ENCODE data around the gene ACO2.
"Not testable (repeated sequence)": the region's sequence is repeated elsewhere in the genome, so short reads cannot be mapped to it uniquely, and the experiment has no call there.

The ACO2 gene

GRCh38 chr22:41551877-41552582 is 83.1 kb downstream of the ACO2 start:
- Mint-ChIP-seq H3K4me1 (peaks cover 7% of the 10 kb centered on the region), H3K36me3 (no peaks in the 10 kb centered on the region), H3K4me3 (no peak overlapping the region), H3K9me3 (no peaks in the 10 kb centered on the region), H3K27ac (no peak overlapping the region), H3K27me3 (peaks cover 34% of the 10 kb centered on the region)
- ATAC-seq, result no peak

GRCh38 chr22:41555325-41555982 is 86.5 kb downstream of the ACO2 start:
- Mint-ChIP-seq H3K4me1 (peaks cover 7% of the 10 kb centered on the region), H3K9me3 (no peaks in the 10 kb centered on the region), H3K27me3 (peaks cover 68% of the 10 kb centered on the region), H3K27ac (no peak overlapping the region), H3K36me3 (no peaks in the 10 kb centered on the region), H3K4me3 (no peak overlapping the region)
- ATAC-seq, result no peak

DNA sequence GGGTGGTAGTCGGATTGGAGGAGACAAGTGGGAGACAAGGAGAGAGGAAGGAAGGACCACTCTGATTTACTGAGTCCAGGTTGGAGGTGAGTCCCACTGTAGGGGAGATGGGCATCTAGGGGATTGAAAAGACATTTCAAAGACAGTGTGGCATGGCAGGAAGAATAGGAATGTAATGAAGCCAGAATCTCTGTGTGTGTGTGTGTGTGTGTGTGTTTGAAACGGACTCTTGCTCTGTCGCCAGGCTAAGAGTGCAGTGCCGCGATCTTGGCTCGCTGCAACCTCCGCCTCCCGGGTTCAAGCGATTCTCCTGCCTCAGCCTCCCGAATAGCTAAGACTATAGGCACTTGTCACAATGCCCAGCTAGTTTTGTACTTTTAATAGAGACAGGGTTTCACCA is 87.6 kb downstream of the ACO2 start:
- no peak overlapping the region for H3K27ac Mint-ChIP-seq
- no peak for ATAC-seq

DNA sequence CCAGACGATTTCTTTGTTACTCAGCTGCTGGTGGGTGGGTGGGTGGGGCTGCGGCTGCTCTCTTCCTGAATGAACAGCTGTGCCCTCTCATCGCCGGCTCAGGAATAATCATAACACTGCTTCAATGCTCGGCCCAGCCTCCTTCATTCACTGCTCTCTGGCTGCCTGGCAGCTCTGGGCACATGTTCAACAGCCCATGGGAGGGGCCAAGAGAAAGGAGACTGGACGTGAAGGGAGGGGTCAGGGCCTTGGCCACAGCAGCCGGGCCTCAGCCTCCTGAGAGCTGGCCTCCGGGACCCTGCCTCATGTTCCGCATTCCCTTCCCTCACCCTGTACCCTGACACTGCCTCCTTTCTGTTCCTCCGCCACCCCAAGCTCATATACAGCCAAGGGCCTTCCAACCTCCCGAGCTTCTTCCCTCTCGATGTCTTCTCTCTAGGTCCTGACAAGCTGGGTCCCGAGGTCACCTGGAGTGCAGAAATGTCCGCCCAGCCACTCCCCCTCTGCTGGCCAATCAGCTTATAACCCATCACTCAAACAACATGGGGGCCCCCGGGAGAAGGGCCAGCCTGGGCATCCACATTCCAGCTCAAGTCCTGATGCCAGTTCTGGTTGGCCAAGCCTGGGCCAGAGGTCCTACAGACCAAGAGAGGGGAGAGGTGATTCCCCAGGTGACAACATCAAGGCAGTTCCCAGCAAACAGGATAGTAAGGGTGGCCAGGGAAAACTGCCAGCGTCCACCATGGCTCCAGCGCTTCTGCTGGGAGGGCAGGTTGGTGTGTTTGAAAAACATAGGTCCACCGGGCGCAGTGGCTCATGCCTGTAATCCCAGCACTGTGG is 88.7 kb downstream of the ACO2 start:
- Mint-ChIP-seq H3K4me1 (no peaks in the 10 kb centered on the region), H3K4me3 (no peak overlapping the region), H3K36me3 (no peaks in the 10 kb centered on the region), H3K27ac (no peak overlapping the region), H3K9me3 (no peaks in the 10 kb centered on the region), H3K27me3 (peaks cover 90% of the 10 kb centered on the region)
- ATAC-seq, result no peak

More for the DNA sequence above, 87.6 kb downstream of the ACO2 start:
- Mint-ChIP-seq H3K27me3 (peaks cover 79% of the 10 kb centered on the region), H3K9me3 (no peaks in the 10 kb centered on the region), H3K4me3 (no peak overlapping the region), H3K36me3 (no peaks in the 10 kb centered on the region), H3K4me1 (peaks cover 7% of the 10 kb centered on the region)

GRCh38 chr22:41558241-41558630 is 89.3 kb downstream of the ACO2 start:
- H3K36me3 Mint-ChIP-seq, H3K4me3 Mint-ChIP-seq, ATAC-seq, H3K4me1 Mint-ChIP-seq, H3K9me3 Mint-ChIP-seq, H3K27ac Mint-ChIP-seq: not testable (repeated sequence)
- H3K27me3 Mint-ChIP-seq, result peaks cover 93% of the 10 kb centered on the region

DNA sequence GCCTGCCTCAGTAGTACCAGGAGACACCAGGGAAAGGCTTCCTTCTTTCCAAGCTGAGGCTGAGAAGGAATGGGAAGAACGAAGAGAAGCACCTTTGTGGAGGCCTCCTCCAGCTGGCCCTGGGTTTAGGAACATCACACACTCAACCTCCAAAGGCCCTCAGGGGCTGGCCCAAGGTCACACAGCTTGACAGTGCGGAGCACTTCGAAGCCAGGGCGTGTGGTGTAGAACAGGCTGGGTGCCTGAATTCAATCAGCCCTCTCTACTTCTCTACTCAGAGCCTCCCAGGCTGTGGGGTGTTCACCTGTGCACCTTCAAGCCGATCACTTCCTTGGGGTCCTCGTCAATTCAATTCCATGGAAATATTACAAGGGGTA is 91.2 kb downstream of the ACO2 start:
- Mint-ChIP-seq H3K36me3 (no peaks in the 10 kb centered on the region), H3K27me3 (peaks cover 79% of the 10 kb centered on the region), H3K9me3 (no peaks in the 10 kb centered on the region), H3K4me3 (no peak overlapping the region), H3K4me1 (no peaks in the 10 kb centered on the region), H3K27ac (no peak overlapping the region)
- no peak for ATAC-seq

- H3K27ac Mint-ChIP-seq, result no peak overlapping the region
- H3K9me3 Mint-ChIP-seq, result no peaks in the 10 kb centered on the region
- H3K4me3 Mint-ChIP-seq, result no peak overlapping the region
- H3K4me1 Mint-ChIP-seq, result no peaks in the 10 kb centered on the region
- no peak for ATAC-seq
- H3K27me3 Mint-ChIP-seq, result peaks cover 68% of the 10 kb centered on the region
- H3K36me3 Mint-ChIP-seq, result no peaks in the 10 kb centered on the region
These were observed 92.4 kb downstream of the ACO2 start for GRCh38 chr22:41561335-41561734.

DNA sequence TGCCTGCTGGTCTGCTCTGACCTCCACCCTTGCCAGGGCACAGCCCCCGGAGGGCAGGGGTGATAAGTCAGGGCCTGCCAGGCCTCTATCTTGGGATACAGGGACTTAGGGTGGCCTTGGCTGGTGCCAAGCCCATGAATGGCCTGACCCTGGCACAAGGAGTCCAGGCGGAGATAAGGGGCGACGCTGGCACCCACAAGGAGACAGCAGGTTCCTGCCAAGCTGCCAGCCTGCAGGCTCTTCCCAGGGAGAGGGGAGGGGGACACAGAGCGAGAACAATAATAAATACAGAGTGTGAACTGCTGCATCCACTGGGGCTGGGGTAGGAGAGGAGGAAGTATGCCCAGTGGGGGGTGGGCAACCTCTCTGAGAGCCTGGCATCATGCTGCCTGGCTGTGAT is 92.9 kb downstream of the ACO2 start:
- Mint-ChIP-seq H3K4me3 (no peak overlapping the region), H3K27me3 (peaks cover 63% of the 10 kb centered on the region), H3K4me1 (no peaks in the 10 kb centered on the region), H3K27ac (no peak overlapping the region), H3K9me3 (no peaks in the 10 kb centered on the region), H3K36me3 (no peaks in the 10 kb centered on the region)
- no peak for ATAC-seq

GRCh38 chr22:41562461-41562860 is 93.5 kb downstream of the ACO2 start:
- Mint-ChIP-seq H3K27ac (no peak overlapping the region), H3K4me1 (no peaks in the 10 kb centered on the region), H3K27me3 (peaks cover 56% of the 10 kb centered on the region), H3K9me3 (no peaks in the 10 kb centered on the region), H3K36me3 (no peaks in the 10 kb centered on the region), H3K4me3 (no peak overlapping the region)
- no peak for ATAC-seq

DNA sequence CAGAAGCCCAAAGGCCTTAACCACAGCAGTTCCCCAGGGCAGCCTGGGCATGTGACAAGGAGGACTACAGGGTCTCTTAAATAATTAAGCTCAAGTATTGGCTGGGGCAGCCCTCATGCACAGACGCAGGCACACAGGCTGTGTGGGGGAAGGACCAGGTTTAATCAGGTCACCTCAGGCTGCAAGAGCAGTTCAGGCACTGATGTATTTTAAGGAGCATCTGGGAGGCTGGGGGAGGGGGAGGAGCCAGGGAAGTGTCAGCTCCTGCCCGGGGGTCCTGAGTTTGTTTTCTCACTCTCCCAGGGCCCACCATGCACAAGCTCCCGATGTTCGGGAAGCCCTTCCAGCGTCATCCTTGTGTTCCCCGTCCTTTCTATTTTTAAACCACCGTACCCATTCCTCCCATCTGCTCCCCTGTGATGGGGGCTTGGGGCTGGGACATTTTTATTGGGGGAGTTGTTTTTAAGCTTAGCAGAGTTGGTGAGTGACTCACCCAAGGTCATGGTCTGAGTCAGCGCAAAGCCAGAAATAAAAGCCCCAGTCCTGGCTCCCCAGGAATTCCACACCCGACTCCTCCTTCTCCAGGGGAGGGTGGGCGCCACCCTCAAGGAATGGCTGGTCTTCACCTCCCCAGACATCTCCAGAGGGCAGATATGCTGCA is 94.3 kb downstream of the ACO2 start:
- no peak for ATAC-seq
- Mint-ChIP-seq H3K27ac (no peak overlapping the region), H3K4me1 (no peaks in the 10 kb centered on the region), H3K9me3 (no peaks in the 10 kb centered on the region), H3K27me3 (peaks cover 49% of the 10 kb centered on the region), H3K36me3 (no peaks in the 10 kb centered on the region), H3K4me3 (no peak overlapping the region)

GRCh38 chr22:41564563-41564962 is 95.6 kb downstream of the ACO2 start:
- H3K27ac Mint-ChIP-seq, result no peak overlapping the region
- no peak for ATAC-seq
- H3K4me1 Mint-ChIP-seq, result no peaks in the 10 kb centered on the region
- no peak overlapping the region for H3K4me3 Mint-ChIP-seq
- no peaks in the 10 kb centered on the region for H3K36me3 Mint-ChIP-seq
- no peaks in the 10 kb centered on the region for H3K9me3 Mint-ChIP-seq
- H3K27me3 Mint-ChIP-seq, result peaks cover 35% of the 10 kb centered on the region

GRCh38 chr22:41565403-41566054 is 96.6 kb downstream of the ACO2 start:
- Mint-ChIP-seq H3K36me3 (no peaks in the 10 kb centered on the region), H3K27me3 (peaks cover 26% of the 10 kb centered on the region), H3K27ac (no peak overlapping the region), H3K4me3 (no peak overlapping the region), H3K4me1 (no peaks in the 10 kb centered on the region), H3K9me3 (no peaks in the 10 kb centered on the region)
- no peak for ATAC-seq

- Mint-ChIP-seq H3K9me3 (peaks cover 2% of the 10 kb centered on the region), H3K36me3 (no peaks in the 10 kb centered on the region), H3K4me1 (no peaks in the 10 kb centered on the region), H3K4me3 (no peak overlapping the region), H3K27ac (no peak overlapping the region), H3K27me3 (peaks cover 7% of the 10 kb centered on the region)
- no peak for ATAC-seq
These were observed 98.5 kb downstream of the ACO2 start for GRCh38 chr22:41567512-41567768.

DNA sequence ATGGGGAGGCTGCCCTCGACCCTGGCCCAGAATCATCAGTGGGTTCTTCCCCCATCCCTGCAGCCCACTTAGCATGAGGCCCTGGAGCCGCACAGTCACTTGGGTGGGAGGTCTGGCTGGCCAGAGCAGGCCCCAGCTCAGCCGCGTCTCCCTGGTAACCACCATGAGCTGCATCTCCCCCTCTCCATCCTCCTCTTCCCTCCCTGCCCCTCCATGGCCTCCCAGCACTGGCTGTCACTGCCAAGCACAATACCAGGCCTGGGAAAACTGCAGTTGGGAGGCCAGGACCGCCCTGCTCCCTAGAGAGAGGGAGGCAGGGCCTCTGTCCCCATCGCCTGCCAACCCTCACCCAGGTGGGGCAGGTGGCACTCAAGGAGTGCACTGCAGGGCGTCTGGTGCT is 99.9 kb downstream of the ACO2 start:
- H3K36me3 Mint-ChIP-seq, result no peaks in the 10 kb centered on the region
- no peak overlapping the region for H3K27ac Mint-ChIP-seq
- no peak for ATAC-seq
- H3K27me3 Mint-ChIP-seq, result no peaks in the 10 kb centered on the region
- H3K4me3 Mint-ChIP-seq, result no peak overlapping the region
- H3K4me1 Mint-ChIP-seq, result no peaks in the 10 kb centered on the region
- peaks cover 3% of the 10 kb centered on the region for H3K9me3 Mint-ChIP-seq

GRCh38 chr22:41570221-41570620 is 101.3 kb downstream of the ACO2 start:
- H3K27me3 Mint-ChIP-seq, result no peaks in the 10 kb centered on the region
- ATAC-seq, result no peak
- H3K4me1 Mint-ChIP-seq, result no peaks in the 10 kb centered on the region
- H3K36me3 Mint-ChIP-seq, result no peaks in the 10 kb centered on the region
- H3K4me3 Mint-ChIP-seq, result no peak overlapping the region
- H3K9me3 Mint-ChIP-seq, result peaks cover 3% of the 10 kb centered on the region
- H3K27ac Mint-ChIP-seq, result no peak overlapping the region
